Stimulated activated CD8-positive, alpha-beta memory T cell treated with anti-CD3 and anti-CD28 coated beads, Interleukin-7, amount 100 ng/mL, for 1 hour (primary cell): ENCODE data around the gene COA7.
A peak's percentile ranks its signal among the peaks of the same experiment; 100 is the strongest.
"Not testable (repeated sequence)": the region's sequence is repeated elsewhere in the genome, so short reads cannot be mapped to it uniquely, and the experiment has no call there.

Source experiments
- DNase-seq, 2 donors: peaks; one replicate each; pipeline ENCODE4 v3.0.0-alpha.2; 2020; ENCODE audit warnings: low read depth in 2 of 2

The COA7 gene

GRCh38 chr1:52706136-52706670 lies 8.1 kb upstream of the COA7 start:
- DNase-seq = no peak

- peak; percentile 49 to 53 for DNase-seq
These were observed 5.0 kb upstream of the COA7 start for GRCh38 chr1:52702886-52703787.

GRCh38 chr1:52695627-52696026 lies 2.5 kb downstream of the COA7 start:
- no peak for DNase-seq

GRCh38 chr1:52693843-52694242 lies 4.3 kb downstream of the COA7 start:
- DNase-seq = no peak

GRCh38 chr1:52693351-52693750 lies 4.8 kb downstream of the COA7 start:
- not testable (repeated sequence) for DNase-seq

GRCh38 chr1:52692697-52693096 lies 5.5 kb downstream of the COA7 start:
- DNase-seq = no peak

GRCh38 chr1:52691821-52692220 lies 6.3 kb downstream of the COA7 start:
- no peak for DNase-seq

- DNase-seq = no peak
These were observed 11.3 kb downstream of the COA7 start for GRCh38 chr1:52686830-52687229.

- DNase-seq = peak; percentile 42 to 63
These were observed 11.8 kb downstream of the COA7 start for GRCh38 chr1:52686261-52686751.

GRCh38 chr1:52684545-52684944 lies 13.6 kb downstream of the COA7 start:
- DNase-seq = no peak

- no peak for DNase-seq
These were observed 14.7 kb downstream of the COA7 start for GRCh38 chr1:52683367-52683940.

- DNase-seq = no peak
These were observed 17.0 kb downstream of the COA7 start for GRCh38 chr1:52681136-52681535.

- DNase-seq = no peak
These were observed 17.8 kb downstream of the COA7 start for GRCh38 chr1:52680353-52680752.

GRCh38 chr1:52679498-52679897 lies 18.6 kb downstream of the COA7 start:
- no peak for DNase-seq

- no peak for DNase-seq
These were observed 19.1 kb downstream of the COA7 start for GRCh38 chr1:52679048-52679447.

GRCh38 chr1:52677076-52677806 lies 20.9 kb downstream of the COA7 start:
- DNase-seq = no peak

GRCh38 chr1:52676249-52676903 lies 21.8 kb downstream of the COA7 start:
- DNase-seq = no peak

GRCh38 chr1:52674497-52675384 lies 23.4 kb downstream of the COA7 start:
- no peak for DNase-seq

GRCh38 chr1:52673513-52673912 lies 24.6 kb downstream of the COA7 start:
- DNase-seq = no peak

- no peak for DNase-seq
These were observed 25.2 kb downstream of the COA7 start for GRCh38 chr1:52672946-52673345.

GRCh38 chr1:52670604-52671003 lies 27.5 kb downstream of the COA7 start:
- DNase-seq = no peak
